ENCODE data around the gene TMEM234.

GRCh38 chr1:32200226-32201010 is 21.7 kb downstream of the TMEM234 start, which contains the start of gene CCDC28B:
- no peak for TF ChIP-seq CTCF (IDR thresholded peaks at IDR 0.05; ENCODE audit: low read length)
- TF ChIP-seq EZH2 (optimal IDR thresholded peaks at IDR 0.05; ENCODE audit: low read depth, low read length) = no peak
